ENCODE data around the gene LCN15.

LCN15 gene, protein sequence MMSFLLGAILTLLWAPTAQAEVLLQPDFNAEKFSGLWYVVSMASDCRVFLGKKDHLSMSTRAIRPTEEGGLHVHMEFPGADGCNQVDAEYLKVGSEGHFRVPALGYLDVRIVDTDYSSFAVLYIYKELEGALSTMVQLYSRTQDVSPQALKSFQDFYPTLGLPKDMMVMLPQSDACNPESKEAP

DNA sequence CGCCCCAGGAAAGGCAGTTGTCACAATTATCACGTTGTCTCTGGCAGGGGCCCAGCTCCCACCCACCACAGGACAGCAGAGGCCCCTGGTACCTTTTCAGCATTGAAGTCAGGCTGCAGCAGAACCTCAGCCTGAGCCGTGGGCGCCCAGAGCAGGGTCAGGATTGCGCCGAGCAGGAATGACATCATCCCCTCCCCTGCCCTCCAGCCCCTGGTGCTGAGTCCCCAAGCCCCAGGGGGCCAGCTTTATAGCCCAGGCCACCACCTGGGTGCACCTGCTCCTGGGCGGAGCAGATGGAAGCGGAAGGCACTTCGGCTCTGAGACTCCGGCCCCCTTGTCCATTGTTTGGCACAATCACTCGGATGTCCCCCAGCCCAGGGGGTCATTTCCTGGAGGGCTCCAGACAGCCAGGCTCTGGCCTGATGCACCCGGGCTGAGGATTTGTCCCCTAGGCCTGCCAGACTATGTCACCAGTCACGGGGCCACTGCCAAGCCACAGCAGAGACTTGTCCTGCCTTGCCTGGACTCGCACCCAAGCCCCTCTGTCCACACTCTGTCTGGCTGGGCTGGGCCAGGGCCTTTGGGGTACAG, at the start of gene LCN15:
Gene LCN15, minus strand, starts transcription at position 218 of the 591 bp plus-strand sequence. Its CDS starts 30 bp downstream, at position 188.
- Histone ChIP-seq H3K27me3 (ENCODE audit: control insufficient read depth in 1 of 2, insufficient read depth in 2 of 2, low read length in 2 of 2) (peaks cover 22 to 23% of the 10 kb centered on the region in 2 donors), H3K9me3 (ENCODE audit: control insufficient read depth in 2 of 2, low read length in 2 of 2) (no peaks in the 10 kb centered on the region), H3K9ac (ENCODE audit: low read length in 2 of 2) (no peak within 1 kb of the TSS), H3K36me3 (ENCODE audit: control insufficient read depth in 2 of 2, insufficient read depth in 2 of 2, low read length in 2 of 2) (no peaks in the 10 kb centered on the region), H3K27ac (ENCODE audit: low read length) (no peak within 1 kb of the TSS), H3K4me1 (ENCODE audit: control insufficient read depth, insufficient read depth, low read length) (peaks cover 7% of the 10 kb centered on the region), H3K4me3 (ENCODE audit: low read length in 2 of 2) (no peak within 1 kb of the TSS)

DNA sequence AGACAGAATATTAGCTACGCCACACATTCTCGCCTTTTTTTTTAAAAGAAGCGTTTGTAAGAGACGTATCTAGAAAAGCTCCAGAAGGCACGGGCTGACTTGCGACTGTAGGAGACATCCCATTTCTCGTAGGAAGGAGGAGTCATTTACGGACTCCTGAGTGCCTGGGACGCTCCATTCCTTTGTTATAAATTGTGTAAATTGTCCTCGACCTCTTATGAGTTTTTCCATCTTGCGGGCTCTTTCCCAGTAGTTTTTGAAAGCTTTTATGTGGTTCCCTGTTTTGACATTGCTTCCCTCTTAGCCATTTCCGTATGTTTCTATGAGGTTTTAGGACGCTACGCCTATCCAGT, 44.5 kb upstream of the LCN15 start:
- Histone ChIP-seq H3K9me3 (ENCODE audit: control insufficient read depth in 2 of 2, low read length in 2 of 2) (no peaks in the 10 kb centered on the region), H3K4me1 (ENCODE audit: control insufficient read depth, insufficient read depth, low read length) (peaks cover 31% of the 10 kb centered on the region), H3K4me3 (ENCODE audit: low read length in 2 of 2) (peak overlapping the region; percentile 65 to 87), H3K36me3 (ENCODE audit: control insufficient read depth in 2 of 2, insufficient read depth in 2 of 2, low read length in 2 of 2) (peaks cover 6 to 7% of the 10 kb centered on the region in 2 donors), H3K27ac (ENCODE audit: low read length) (no peak overlapping the region), H3K27me3 (ENCODE audit: control insufficient read depth in 1 of 2, insufficient read depth in 2 of 2, low read length in 2 of 2) (no peaks in the 10 kb centered on the region), H3K9ac (ENCODE audit: low read length in 2 of 2) (peak overlapping the region; percentile 60 to 70)

DNA sequence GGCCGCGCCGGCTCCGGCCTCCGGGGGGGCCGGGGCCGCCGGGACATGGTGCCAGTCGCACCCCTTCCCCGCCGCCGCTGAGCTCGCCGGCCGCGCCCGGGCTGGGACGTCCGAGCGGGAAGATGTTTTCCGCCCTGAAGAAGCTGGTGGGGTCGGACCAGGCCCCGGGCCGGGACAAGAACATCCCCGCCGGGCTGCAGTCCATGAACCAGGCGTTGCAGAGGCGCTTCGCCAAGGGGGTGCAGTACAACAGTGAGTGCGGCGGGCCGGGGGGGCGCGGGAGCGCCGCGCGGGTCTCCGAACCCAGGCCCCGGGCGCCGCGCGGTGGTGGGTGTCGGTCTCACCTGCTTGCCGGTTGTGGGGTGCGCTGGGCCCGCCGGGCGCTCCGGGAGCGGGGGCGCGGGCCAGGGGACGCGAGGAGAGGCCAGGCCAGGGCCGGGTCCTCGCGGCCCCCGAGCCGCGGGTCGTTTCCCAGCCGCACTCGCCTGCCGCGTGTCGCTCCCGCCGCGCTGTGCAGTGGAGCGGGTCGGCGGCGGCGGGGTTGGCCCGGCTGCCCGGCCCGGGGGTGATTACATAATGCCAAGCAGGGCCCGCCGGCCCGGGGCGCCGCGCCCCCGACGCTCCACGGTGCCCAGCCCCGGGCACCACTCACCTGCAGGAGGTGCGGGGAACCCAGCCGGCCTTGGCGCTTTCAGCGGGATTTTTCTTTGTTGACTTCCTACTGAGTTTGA, 43.9 kb upstream of the LCN15 start:
- Histone ChIP-seq H3K9me3 (ENCODE audit: control insufficient read depth in 2 of 2, low read length in 2 of 2) (no peaks in the 10 kb centered on the region), H3K4me3 (ENCODE audit: low read length in 2 of 2) (peak overlapping the region; percentile 65 to 87), H3K27ac (ENCODE audit: low read length) (no peak overlapping the region), H3K9ac (ENCODE audit: low read length in 2 of 2) (peak overlapping the region; percentile 70 to 71), H3K36me3 (ENCODE audit: control insufficient read depth in 2 of 2, insufficient read depth in 2 of 2, low read length in 2 of 2) (peaks cover 6 to 7% of the 10 kb centered on the region in 2 donors), H3K4me1 (ENCODE audit: control insufficient read depth, insufficient read depth, low read length) (peaks cover 31% of the 10 kb centered on the region), H3K27me3 (ENCODE audit: control insufficient read depth in 1 of 2, insufficient read depth in 2 of 2, low read length in 2 of 2) (no peaks in the 10 kb centered on the region)

DNA sequence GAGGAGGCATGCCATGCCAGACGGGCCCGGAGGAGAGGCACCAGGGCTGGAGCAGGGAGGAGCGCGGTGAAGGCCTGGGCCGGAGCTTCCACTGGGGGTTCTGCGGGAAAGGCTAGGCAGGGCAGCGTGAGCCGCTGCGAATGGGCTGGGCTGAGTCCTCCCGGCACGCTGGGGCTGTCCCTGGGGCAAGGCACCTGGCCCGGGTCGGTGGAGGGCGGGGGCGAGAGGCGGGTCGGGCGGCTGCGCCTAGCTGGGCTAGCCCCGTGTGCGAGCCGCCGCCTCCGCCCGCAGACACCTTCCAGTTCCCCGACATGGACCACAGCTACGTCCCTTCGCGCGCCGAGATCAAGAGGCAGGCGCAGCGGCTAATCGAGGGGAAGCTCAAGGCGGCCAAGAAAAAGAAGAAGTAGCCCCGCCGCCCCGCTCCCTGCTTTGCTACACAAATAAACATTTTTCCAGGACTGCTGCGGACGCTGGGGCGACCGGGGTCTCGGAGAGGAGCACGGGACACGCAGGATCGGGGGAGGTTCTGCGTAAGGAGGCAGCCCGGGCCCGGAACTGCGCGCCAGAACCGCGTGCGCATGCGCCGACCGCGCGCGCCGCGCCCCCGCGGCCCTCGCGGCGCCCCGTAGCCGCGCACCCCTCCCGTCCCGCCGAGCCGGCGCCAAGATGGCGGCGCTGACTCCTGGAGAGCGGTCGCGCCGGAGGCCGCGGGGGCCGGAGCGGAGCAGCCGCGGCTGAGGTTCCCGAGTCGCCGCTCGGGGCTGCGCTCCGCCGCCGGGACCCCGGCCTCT, 43.2 kb upstream of the LCN15 start, which contains the start of gene RABL6:
Gene RABL6, plus strand, starts transcription at position 668 of the 794 bp plus-strand sequence. CDS start 249 bp downstream, outside the sequence.
- Histone ChIP-seq H3K36me3 (ENCODE audit: control insufficient read depth in 2 of 2, insufficient read depth in 2 of 2, low read length in 2 of 2) (peaks cover 6 to 7% of the 10 kb centered on the region in 2 donors), H3K27me3 (ENCODE audit: control insufficient read depth in 1 of 2, insufficient read depth in 2 of 2, low read length in 2 of 2) (peaks cover under 1% of the 10 kb centered on the region in 2 donors), H3K9ac (ENCODE audit: low read length in 2 of 2) (peak within 1 kb of the TSS; percentile 70 to 73), H3K4me1 (ENCODE audit: control insufficient read depth, insufficient read depth, low read length) (peaks cover 31% of the 10 kb centered on the region), H3K27ac (ENCODE audit: low read length) (peak within 1 kb of the TSS; percentile 71), H3K9me3 (ENCODE audit: control insufficient read depth in 2 of 2, low read length in 2 of 2) (no peaks in the 10 kb centered on the region), H3K4me3 (ENCODE audit: low read length in 2 of 2) (peak within 1 kb of the TSS; percentile 65 to 87)

DNA sequence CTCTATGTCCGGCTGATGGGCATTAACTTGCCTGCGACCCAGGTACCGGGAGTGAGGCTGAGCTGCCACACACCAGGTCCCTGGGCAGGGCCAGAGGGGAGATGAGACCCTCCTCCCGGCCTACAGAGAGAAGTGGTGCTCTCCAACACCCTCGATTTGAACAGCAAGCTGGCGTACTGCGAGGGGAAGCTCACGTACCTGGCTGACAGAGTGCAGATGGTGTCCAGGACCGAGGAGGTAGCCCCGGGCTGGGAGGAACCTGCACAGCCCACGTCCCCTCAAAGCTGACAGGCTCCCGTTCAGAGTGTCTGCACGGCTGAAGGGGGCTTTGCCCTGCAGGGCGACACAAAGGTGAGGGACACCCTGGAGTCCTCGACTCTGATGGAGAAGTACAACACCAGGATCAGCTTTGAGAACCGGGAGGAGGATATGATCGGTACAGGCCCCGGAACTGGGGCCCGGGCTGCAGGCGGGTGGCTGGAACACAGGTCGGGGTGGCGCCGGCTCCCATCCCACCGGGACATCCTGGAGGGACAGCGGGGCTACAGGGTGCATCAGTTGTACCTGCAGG, 42.4 kb upstream of the LCN15 start:
- Histone ChIP-seq H3K27me3 (ENCODE audit: control insufficient read depth in 1 of 2, insufficient read depth in 2 of 2, low read length in 2 of 2) (peaks cover 7 to 8% of the 10 kb centered on the region in 2 donors), H3K4me3 (ENCODE audit: low read length in 2 of 2) (peak overlapping the region; percentile 65 to 87), H3K9me3 (ENCODE audit: control insufficient read depth in 2 of 2, low read length in 2 of 2) (no peaks in the 10 kb centered on the region), H3K4me1 (ENCODE audit: control insufficient read depth, insufficient read depth, low read length) (peaks cover 31% of the 10 kb centered on the region), H3K27ac (ENCODE audit: low read length) (no peak overlapping the region), H3K9ac (ENCODE audit: low read length in 2 of 2) (peak overlapping the region; percentile 36 to 63), H3K36me3 (ENCODE audit: control insufficient read depth in 2 of 2, insufficient read depth in 2 of 2, low read length in 2 of 2) (peaks cover 6 to 7% of the 10 kb centered on the region in 2 donors)

DNA sequence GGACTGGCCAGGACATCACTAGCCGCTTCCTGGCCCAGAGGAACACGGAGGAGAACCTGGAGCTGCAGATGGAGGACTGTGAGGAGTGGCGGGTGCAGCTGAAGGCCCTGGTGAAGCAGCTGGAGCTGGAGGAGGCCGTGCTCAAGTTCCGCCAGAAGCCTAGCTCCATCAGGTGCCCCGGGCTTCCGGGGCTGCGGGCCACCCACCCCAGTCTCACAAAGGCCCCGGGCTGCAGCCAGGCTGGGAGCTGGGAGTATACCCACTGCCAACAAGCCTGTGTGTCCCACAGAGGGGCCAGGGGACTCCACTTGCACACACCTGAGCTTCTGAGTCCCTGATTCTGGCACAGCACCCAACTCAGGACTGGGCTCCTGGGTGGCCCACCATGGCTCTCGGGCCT, 41.7 kb upstream of the LCN15 start:
- no peaks in the 10 kb centered on the region for H3K9me3 ChIP-seq (ENCODE audit: control insufficient read depth in 2 of 2, low read length in 2 of 2)
- no peak overlapping the region for H3K27ac ChIP-seq (ENCODE audit: low read length)
- peaks cover 6 to 7% of the 10 kb centered on the region in 2 donors for H3K36me3 ChIP-seq (ENCODE audit: control insufficient read depth in 2 of 2, insufficient read depth in 2 of 2, low read length in 2 of 2)
- no peak overlapping the region for H3K4me3 ChIP-seq (ENCODE audit: low read length in 2 of 2)
- H3K9ac ChIP-seq (ENCODE audit: low read length in 2 of 2): no peak overlapping the region
- H3K4me1 ChIP-seq (ENCODE audit: control insufficient read depth, insufficient read depth, low read length): peaks cover 31% of the 10 kb centered on the region
- H3K27me3 ChIP-seq (ENCODE audit: control insufficient read depth in 1 of 2, insufficient read depth in 2 of 2, low read length in 2 of 2): peaks cover 10 to 14% of the 10 kb centered on the region in 2 donors

DNA sequence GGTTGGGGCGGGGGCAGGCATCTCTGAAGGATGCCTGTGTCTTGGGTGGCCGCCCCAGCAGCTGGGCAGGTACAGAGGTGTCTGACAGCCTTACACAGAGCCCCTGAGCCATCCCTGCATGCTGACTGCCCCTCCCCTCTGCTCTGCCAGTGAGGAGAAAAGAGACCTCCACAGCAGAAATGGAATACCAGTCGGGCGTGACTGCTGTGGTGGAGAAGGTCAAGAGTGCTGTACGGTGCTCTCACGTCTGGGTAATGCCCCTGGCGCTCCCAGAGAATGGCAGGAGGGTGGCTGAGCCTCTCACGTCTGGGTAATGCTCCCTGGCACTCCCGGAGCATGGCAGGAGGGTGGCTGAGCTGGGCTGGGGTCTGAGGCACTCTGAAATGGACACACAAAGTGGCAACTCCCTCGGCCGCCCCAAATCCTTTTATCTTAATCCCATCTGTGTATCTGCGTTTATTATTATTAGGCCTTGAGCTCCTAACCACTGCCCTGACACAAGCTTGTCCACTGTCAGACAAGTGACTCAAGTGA, 41.0 kb upstream of the LCN15 start:
- no peak overlapping the region for H3K27ac ChIP-seq (ENCODE audit: low read length)
- H3K27me3 ChIP-seq (ENCODE audit: control insufficient read depth in 1 of 2, insufficient read depth in 2 of 2, low read length in 2 of 2): peaks cover 18 to 22% of the 10 kb centered on the region in 2 donors
- H3K36me3 ChIP-seq (ENCODE audit: control insufficient read depth in 2 of 2, insufficient read depth in 2 of 2, low read length in 2 of 2): peaks cover 5 to 7% of the 10 kb centered on the region in 2 donors
- H3K9me3 ChIP-seq (ENCODE audit: control insufficient read depth in 2 of 2, low read length in 2 of 2): no peaks in the 10 kb centered on the region
- H3K4me3 ChIP-seq (ENCODE audit: low read length in 2 of 2): no peak overlapping the region
- H3K4me1 ChIP-seq (ENCODE audit: control insufficient read depth, insufficient read depth, low read length): peaks cover 38% of the 10 kb centered on the region
- no peak overlapping the region for H3K9ac ChIP-seq (ENCODE audit: low read length in 2 of 2)

DNA sequence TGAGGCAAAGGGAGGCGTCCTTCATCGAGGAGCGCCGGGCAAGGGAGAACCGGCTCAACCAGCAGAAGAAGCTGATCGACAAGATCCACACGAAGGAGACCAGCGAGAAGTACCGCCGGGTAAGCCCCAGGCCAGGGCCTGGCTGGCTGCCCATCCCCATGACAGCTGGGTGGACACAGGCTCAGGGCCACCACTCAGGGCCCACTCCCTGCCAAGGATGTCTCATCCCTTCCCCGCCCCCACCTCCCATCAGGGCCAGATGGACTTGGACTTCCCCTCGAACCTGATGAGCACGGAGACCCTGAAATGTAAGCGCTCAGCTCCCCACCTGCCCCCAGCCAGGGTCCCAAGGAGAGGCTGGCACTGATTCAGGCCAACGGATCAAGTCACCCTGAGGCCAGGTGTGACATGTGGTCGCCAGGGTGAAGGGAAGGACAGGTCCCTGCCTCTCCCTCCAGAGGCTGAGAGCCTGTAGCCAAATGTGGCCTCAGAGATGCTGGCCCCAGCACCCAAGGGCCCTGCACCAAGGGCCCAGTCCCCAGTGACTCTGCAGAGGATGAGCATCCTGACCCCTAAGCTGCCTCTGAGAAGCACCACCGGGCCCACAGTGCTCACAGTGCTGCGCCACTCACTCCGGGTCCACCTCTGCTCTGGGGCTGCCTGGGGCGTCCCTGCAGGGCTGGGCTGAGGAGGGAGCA, 40.3 kb upstream of the LCN15 start:
- Histone ChIP-seq H3K27ac (ENCODE audit: low read length) (no peak overlapping the region), H3K27me3 (ENCODE audit: control insufficient read depth in 1 of 2, insufficient read depth in 2 of 2, low read length in 2 of 2) (peaks cover 22 to 26% of the 10 kb centered on the region in 2 donors), H3K36me3 (ENCODE audit: control insufficient read depth in 2 of 2, insufficient read depth in 2 of 2, low read length in 2 of 2) (peaks cover under 1 to 2% of the 10 kb centered on the region in 2 donors), H3K4me3 (ENCODE audit: low read length in 2 of 2) (no peak overlapping the region), H3K4me1 (ENCODE audit: control insufficient read depth, insufficient read depth, low read length) (peaks cover 37% of the 10 kb centered on the region), H3K9me3 (ENCODE audit: control insufficient read depth in 2 of 2, low read length in 2 of 2) (no peaks in the 10 kb centered on the region), H3K9ac (ENCODE audit: low read length in 2 of 2) (no peak overlapping the region)

DNA sequence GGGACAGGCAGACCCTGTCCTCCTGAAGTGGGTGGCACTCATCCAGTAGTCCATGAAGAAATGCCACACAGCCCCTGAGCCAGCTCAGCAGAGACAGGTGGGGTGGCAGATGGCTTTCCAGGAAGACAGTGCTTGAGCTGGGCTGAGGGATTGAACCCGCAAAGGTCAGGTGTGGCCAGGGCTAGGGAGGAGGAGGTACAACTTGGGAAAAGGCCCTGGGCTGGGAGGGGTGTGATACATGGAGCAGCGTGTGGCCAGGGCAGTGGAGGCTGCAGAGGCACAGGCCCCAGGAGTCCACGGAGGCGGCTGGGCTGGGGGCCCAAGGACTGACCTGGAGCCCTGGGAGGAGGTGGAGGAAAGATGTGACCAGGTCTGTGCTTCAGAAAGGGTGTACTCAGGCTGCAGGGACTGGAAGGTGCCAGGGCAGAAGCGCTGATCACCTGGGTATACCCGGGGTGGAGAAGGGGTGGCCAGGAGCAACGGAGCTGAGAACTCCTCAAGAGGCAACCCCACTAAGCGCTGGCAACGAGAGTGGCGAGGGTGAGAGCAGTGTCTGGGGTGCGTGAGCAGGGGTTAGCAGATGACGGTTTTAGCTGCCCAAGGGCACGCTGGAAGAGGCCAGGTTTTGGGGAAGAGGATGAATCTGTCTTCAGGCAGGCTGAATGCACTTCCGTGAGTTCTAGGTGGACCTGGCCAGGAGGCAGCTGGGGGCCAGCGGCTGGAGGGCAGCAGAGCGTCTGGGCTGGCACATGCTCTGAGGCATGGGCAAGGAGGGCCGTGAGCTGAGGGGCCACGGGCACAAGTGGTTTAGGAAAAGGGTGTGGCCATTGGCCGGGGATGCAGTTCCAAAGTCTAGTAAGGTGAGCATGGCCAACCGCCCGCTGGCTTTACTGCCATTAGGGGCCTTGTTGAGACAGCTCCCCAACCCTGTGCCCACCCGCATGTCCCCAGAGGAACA, 39.5 kb upstream of the LCN15 start:
- H3K27me3 ChIP-seq (ENCODE audit: control insufficient read depth in 1 of 2, insufficient read depth in 2 of 2, low read length in 2 of 2): peaks cover 31 to 35% of the 10 kb centered on the region in 2 donors
- H3K27ac ChIP-seq (ENCODE audit: low read length): no peak overlapping the region
- no peaks in the 10 kb centered on the region for H3K36me3 ChIP-seq (ENCODE audit: control insufficient read depth in 2 of 2, insufficient read depth in 2 of 2, low read length in 2 of 2)
- no peak overlapping the region for H3K9ac ChIP-seq (ENCODE audit: low read length in 2 of 2)
- no peak overlapping the region for H3K4me3 ChIP-seq (ENCODE audit: low read length in 2 of 2)
- H3K9me3 ChIP-seq (ENCODE audit: control insufficient read depth in 2 of 2, low read length in 2 of 2): no peaks in the 10 kb centered on the region
- H3K4me1 ChIP-seq (ENCODE audit: control insufficient read depth, insufficient read depth, low read length): peaks cover 35% of the 10 kb centered on the region

Measured in stomach smooth muscle (tissue), 2 donors.